ENCODE results near the gene CLIC3.
"Not testable (repeated sequence)": the region's sequence is repeated elsewhere in the genome, so short reads cannot be mapped to it uniquely, and the experiment has no call there.

The CLIC3 gene

DNA sequence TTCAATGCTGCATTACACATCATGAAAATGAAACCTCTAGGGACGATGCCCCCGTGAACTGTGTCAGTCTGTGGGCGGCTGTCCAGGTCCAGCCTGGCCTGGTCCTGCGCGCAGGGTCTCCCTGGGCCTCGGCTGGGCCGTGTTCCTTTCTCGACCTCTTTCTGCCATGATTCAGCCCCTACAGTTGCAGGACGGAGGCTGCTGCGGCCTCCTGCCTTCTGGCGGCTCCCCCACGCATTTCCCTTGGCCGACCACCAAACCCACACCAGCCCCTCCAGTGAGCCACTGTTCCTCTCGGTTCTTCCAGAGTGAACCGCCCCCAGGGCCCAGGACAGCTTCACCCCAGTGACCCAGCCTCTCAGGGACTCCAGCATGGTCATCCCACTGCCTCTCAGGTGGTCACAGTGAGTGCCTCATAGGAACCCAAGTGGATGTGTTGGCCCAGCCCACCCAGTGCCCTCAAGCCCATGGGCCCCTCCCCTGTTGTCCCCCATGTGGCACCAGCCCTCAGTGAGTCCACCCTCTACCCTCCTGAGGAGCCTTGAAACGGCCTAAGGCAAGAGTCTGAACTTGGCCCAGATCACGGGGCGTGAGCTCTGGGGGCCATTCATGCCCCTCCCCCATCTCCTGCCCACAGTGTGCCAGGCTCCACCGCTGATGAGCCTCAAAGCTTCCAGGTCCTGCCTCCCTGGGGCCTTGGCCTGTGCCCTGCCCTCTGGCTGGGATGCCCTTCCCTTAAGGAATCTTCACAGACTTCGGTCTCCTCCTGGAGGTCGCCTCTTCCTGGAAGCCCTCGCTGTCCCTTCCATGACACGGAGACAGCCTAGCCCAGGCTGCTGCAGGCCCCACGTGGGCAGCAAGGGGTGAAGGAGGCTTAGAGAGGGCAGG is 10.0 kb upstream of the CLIC3 start:
- intact Hi-C loops (cut with DNase I), result no loop called here
- no peak for DNase-seq

DNA sequence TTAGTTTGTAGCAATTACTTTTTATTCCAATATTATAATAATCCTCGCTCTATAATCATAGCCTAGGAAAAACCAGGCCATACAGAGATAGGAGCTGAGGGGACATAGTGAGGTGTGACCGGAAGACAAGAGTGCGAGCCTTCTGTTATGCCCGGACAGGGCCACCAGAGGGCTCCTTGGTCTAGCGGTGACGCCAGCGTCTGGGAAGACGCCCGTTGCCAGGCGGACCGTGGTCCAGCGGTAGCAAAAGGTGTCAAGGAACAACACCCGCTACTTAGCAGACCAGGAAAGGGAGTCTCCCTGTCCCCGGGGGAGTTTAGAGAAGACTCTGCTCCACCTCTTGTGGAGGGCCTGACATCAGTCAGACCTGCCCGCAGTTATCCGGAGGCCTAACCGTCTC is 7.9 kb upstream of the CLIC3 start:
- intact Hi-C loops (cut with DNase I), result not testable (repeated sequence)
- DNase-seq, result peak in 1 of 10 donors; percentile 93

DNA sequence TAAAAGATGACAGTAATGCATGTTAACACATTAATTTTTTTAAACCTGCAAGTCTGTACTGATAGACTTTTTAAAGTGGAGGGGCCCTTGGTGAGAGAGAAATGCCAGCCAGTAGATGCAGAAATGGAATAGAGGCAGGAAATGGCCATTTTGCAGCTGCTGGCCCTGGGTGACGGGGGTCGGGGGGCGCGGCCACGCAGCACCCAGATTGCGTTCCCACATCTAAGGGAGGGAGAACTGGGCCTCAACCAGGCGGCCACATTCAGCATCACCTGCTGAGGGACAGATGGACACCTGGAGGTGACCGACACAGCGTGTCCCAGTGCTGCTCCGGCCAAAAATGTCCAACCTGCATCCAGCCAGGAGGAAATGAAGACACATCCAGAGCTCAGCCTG is 6.3 kb upstream of the CLIC3 start:
- DNase-seq, result no peak
- intact Hi-C loops (cut with DNase I), result no loop called here

DNA sequence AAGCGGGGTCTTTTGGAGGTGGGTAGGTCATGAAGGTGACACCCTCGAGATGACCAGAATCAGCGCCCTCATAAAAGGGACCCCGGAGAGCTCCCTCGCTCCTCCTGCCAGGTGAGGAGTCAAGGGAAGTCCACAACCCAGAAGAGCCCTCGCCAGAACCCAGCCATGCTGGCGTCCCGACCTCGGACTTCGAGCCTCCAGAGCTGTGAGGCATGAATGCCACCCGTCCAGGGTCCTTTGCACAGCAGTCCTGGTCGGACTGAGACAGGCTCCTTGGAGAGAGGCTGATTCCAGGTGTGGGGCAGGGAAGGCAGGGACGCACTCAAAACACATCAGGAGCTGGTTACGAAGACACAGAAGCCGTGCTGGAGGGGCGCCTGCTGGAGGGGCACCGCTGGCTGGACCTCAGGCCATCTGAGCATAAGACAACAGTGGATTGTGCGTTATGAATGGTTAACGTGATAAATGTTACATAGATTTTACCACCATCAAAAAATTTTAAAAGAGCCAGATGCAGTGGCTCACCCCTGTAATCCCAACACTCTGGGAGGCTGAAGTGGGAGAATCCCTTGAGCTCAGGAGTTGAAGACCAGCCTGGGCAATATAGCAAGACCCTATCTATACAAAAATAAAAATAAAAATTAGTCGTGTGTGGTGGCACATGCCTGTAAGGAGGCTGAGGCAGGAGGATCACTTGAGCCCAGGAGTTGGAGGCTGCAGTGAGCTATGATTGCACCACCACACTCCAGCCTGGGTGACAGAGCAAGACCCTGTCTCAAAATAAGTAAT is 5.7 kb upstream of the CLIC3 start:
- DNase-seq, result no peak
- intact Hi-C loops (cut with DNase I), result no loop called here

DNA sequence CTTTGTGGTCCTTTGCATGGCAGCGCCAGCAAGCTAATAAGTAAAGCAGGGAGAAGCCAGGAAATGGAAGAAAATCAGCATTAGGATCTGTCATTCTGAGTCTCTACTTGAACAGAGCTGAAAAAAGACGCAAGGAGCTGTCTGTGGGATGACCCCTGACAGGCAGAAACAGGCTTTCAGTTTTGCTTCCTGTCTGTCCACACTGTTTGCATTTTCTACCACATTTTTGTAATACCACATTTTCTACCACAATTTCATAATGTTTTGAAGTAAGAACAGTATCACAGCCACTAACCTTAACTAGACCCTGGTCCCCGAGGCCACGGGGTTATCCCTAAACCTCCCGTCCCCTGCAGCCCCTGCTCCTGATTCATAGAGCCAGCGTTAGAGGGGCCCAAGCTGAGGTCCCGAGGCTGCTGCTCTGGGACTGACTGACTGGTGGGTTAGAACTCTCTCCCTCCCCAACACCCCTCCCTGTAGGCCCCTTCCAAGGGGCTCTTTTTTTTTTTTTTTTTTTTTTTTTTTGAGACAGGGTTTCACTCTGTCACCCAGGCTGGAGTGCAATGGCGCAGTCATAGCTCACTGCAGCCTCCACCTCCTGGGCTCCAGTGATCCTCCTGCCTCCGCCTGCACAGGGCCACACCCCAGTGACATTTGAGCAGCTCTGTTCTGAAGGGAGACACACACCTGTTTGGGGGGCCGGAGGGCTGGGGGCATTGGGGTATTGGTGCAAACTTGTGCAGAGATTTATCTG is 4.0 kb upstream of the CLIC3 start:
- intact Hi-C loops (cut with DNase I), result no loop called here
- DNase-seq, result no peak

DNA sequence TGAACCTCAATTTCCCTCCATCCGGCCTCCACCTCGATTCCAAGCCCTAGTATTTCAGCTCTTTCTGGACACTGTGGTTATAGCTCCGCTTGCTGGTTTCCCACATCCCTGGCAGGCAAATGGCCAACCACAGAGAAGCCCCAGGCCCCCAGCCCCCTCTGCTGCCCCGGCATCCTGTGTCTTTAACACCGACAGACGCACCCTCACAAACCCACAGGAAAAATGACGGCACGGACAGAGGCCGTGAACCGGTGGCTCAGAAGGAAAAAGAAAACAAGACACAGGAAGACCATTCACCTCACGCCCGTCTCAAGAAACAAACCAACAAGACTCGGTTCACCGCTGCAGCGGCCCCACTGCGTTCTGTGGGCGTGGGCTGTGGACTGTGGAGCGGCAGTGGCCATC is 1.5 kb upstream of the CLIC3 start:
- intact Hi-C loops (cut with DNase I), result no loop called here

DNA sequence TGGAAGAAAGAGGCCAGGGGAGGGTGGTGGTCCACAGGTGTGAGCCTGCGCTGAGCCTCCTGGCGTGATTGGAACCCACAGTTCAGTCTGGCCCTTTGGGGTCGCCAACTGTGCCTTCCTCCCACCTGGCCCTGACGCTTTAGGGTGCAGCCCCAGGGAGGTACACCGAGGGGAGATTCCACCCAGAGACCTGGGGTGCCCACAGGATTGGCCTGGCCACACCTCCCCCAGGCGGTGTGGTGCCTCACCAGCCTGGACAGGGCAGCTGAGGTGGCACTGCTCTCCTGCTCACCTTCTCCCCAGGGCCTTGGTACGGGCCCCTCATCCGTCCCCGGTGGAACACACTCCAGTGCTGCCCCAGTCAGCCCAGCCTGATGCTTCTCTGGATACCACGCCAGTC is 1.0 kb upstream of the CLIC3 start:
- intact Hi-C loops (cut with DNase I), result no loop called here
- DNase-seq, result no peak

More for the DNA sequence above, 1.5 kb upstream of the CLIC3 start:
- DNase-seq, result no peak

DNA sequence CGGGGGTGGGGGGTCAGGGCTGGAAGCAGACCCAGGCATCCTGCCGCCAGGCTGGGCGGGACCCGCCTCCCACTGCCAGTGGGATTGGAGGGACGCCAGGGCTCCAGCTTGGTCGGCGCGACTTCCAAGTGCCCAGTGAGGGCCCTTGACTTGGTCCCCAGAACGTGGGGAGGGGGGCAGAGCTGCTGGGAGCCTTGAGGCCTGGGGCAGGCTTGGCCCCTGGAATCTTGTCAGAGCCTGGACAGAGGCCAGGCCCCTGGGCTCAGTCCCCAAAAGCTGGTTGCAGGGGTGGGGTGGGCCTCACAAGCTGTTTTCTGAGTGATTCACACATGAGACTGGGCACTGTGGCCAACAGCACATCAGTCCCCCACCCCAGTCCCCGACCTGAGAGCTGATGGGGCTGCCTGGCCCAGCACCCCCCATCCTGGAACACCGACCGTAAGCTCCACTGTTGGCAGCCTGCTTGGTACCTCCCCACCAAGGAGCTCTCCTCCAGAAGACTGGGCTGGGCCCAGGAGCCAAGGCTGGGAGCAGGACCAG is 526 bp downstream of the CLIC3 start:
- DNase-seq, result peak in 1 of 10 donors; percentile 52
- intact Hi-C loops (cut with DNase I), result no loop called here

DNA sequence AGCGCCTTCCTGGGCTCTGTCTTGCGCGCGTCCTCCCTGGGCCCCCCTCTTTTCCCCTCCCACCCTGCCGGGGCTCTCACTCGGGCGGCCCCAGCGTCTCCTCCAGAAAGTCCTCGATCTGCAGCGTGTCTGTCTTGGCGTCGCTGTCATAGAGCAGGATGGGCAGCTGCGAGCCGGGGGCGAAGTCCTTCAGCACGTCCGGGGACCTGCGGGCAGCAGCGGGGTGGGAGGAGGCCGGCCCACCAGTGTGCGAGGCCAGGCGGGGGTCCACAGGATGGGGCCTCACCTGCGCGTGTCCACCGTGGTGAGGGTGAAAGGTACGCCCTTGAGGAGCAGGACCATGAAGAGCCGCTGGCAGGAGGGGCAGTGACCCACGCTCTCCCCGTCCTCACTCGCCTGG is 1.0 kb downstream of the CLIC3 start:
- intact Hi-C loops (cut with DNase I), result no loop called here

DNA sequence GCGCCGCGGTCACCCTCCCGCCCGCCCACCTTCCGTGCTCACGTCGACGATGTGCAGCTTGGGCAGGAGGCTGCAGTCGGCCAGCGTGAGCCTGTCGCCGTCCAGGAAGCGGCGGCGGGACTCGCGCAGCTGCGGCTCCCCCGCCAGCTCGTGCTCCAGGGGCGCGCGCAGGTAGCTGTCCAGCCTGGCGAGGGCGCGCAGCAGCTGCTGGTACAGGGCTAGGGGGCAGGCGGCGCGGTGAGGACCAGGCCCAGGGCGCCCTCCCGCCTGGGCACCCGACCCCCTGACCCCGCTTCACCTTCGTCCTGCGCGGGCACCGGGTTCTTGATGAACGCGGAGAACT is 1.5 kb downstream of the CLIC3 start:
- intact Hi-C loops (cut with DNase I), result no loop called here
- no peak for DNase-seq

More for the DNA sequence above, 1.0 kb downstream of the CLIC3 start:
- no peak for DNase-seq

DNA sequence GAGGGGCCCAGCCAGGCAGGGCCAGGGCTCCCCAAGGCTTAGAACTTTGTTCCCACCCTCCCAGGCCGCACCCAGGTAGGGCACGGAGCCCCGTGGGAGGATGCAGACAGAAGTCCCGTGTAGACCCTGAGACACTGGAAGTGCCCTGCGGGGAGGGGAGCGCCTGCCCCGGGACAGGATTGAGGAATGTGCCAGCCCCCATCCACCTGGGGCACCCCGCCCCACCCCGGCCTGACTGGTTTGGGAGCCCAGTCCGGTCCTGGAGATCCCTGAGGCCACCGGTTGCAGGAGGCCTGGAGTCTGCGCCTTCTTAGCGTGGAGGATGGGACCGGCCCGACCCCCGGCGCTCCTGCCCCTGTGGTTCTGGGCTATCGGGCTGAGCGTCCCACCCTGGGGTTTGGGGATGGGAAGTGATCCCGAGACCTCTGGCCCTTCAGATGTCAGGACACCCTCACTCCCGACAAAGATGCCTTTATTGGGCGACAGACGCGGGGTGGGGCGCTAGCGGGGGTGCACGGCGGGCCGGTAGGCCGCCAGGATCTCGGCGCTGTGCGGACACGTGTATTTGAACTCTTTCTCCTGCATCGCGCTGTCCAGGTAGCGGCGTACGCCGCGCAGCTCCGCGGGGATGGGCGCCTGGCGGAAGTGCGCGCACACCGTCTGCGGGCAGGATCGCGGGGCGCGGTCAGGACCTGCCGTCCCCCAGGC is 2.0 kb downstream of the CLIC3 start:
- DNase-seq, result no peak
- intact Hi-C loops (cut with DNase I), result no loop called here

DNA sequence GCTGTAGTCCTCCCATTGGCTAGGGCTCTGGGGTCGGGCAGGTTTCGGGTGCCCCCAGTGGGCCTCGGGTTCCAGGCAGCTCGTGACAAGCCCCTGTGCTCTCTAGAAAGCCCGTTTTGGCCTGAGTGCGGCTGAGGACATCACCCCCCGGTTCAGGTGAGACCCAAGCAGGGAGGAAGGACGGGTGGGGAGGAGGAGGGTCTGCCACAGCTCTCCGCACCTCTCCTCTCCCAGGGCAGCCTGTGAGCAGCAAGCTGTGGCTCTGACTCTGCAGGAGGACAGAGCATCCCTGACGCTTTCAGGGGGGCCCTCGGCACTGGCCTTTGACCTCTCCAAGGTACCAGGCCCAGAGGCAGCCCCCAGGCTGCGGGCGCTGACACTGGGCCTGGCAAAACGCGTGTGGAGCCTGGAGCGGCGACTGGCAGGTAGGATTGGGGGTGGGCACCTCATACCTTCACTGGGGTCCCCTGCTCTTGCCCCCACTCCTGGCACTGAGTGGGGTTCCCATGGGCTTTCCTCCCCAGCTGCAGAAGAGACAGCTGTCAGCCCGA is 3.5 kb downstream of the CLIC3 start:
- no peak for DNase-seq
- intact Hi-C loops (cut with DNase I), result no loop called here

DNA sequence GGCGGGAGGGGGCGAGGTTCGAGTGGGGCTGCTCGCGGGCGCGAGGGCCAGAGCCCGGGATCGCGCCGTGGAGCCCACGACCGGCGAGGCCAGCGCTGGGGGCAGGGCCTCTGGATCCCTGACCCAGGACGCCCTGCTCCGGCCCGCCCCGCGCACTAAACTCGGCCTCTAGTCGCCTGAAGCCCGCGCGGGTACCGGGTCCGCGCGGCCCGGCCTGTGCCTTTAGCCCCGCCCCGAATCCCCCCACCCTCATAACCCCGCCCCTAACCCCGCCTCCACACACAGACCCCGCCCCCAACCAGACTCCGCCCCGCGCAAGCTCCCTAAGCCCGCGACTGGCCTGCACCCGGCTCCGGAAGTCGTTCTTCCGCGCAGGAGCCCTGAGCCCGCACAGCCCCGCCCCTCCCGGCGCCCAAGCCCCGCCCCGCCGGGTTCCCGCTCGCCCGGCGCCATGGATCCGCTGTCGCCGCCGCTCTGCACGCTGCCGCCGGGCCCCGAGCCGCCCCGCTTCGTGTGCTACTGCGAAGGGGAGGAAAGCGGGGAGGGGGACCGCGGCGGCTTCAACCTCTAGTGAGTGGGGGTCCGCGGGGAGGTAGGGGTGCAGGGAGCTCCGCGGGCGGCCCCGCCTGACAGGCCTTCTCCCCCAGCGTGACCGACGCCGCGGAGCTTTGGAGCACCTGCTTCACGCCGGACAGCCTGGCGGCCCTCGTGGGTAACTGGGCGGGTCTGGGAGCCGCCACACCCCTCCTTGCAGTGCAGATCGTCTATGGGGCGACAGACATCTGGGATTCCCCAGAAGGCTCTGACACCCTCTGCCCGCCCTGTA is 4.2 kb downstream of the CLIC3 start, which contains the start of gene PAXX:
Gene PAXX, plus strand, starts transcription at position 430 of the 826 bp plus-strand sequence. Its CDS starts 22 bp downstream, at position 452.
- intact Hi-C loops (cut with DNase I), result no loop called here
- peak; percentile 87 to 99 (median 94) for DNase-seq

DNA sequence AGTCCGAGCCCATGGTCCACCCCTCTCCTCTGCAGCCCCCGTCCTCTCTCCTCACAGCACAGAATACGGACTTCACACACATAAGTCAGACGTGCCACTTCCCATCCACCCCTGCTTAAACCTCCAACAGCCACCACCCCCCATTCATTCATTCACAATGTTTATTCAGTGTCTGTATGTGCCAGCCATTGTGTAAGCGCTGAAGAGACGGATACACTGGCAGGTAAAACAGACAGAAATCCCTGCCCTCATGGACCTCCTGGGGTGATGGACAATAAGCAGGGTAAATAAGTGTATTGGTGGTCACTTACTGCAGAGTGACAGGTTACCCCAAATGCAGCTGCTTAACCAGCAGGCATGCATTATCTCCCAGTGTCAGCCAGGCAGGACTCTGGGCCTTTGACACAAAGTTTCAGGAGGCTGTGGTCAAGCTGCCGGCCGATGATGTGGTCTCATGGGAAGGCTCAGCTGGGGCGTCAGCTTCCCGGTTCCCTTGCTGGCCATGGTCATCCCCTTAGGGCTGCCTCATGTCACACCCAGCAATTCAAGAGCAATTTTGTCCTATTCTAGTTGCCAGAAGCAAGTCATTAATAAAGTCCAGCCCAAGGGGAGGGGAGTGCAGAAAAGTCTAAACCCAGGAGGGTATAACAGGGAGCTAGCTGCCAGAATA is 6.0 kb downstream of the CLIC3 start:
- intact Hi-C loops (cut with DNase I), result no loop called here

DNA sequence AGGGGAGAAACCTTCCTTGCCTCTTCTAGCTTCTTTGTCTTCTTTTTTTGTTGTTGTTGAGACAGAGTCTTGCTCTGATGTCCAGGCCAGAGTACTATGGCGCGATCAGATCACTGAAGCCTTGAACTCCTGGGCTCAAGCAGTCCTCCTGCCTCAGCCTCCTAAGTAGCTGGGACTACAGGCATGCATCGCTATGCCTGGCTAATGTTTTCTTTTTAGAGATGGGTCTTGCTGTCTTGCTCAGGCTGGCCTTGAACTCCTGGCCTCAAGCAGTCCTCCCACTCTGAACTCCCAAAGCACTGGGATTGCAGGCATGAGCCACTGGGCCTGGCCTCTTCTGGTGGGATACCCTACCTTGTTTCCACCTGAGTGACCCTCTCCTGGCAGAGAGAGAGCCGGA is 7.5 kb downstream of the CLIC3 start:
- intact Hi-C loops (cut with DNase I), result no loop called here
- DNase-seq, result no peak

More for the DNA sequence above, 6.0 kb downstream of the CLIC3 start:
- DNase-seq, result no peak

DNA sequence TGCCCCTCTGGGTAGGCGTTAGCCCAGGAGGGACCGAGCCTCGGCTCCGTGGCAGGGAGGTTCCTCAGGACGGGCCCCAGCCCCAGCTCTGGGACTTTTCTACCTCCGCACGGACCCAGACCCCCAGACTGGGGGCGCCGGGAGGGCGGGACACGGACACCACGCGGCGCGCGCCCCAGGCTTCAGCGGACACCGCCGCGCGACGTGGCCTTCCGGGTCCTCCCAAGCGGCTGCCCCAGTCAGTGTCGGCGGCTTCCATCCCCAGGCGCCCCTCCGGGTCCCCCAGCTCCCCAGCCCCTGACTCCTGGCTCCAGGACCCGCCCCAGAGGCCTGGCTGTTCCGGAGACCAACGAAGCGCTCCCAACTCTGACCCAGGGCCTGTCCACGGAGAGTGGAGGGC is 10.5 kb downstream of the CLIC3 start:
- peak in 1 of 10 donors; percentile 7 for DNase-seq
- intact Hi-C loops (cut with DNase I), result no loop called here

DNA sequence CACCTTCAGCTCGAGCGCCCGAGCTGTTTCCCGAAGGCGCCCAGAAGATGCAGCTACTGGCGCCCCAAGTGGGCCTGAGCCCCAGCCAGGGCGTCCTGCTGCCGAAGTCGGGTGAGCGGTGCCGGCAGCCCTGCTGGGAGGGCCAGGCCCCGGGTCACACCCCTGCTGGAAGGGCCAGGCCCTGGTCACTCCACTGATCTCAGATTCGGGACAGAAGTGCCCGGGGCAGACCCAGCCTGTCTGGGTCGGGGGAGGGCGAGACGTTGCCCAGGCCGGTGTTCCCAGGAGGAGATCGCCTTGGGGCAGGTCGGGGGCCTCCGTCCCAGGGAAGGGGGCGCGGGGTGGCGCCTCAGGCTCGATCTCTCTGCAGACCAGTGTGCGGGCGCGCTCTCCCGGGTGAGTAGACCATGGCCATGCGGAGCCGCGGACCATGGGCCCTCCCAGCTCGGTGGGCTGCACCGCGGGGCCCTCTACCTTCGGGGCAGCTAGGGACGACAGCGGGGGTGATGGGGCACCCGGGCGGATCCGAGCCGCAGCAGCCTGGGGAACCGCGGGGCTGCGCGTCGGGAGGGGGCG is 11.3 kb downstream of the CLIC3 start:
- DNase-seq, result peak in 1 of 10 donors; percentile 39
- intact Hi-C loops (cut with DNase I), result no loop called here

DNA sequence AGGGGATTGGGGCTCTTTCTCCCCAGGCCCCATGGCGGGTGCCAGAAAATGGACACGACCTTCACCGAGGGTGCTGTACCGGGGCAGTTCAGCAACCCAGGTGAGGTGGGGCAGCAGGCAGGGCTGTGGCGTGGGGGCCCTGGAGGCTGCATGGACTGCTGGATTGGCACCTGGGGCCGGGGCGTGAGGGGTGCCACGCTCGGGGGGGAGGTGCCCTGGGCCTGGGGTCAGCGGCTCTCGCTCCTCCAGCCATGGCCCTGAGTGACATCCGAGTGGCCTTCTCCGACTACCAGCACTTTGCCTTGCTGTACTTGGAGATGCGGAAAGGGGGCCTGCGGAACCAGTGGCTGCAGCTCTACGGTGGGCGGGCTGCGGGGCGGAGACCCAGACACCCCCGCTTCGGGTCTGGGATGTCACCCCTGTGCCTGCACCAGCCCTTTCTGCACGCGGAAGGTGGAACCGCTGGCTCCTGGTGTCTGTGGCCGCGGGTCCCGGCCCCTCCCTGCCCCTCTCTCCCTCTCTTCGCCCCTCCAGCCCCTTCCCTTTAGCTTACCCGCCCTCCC is 11.8 kb downstream of the CLIC3 start:
- DNase-seq, result peak in 1 of 10 donors; percentile 12
- intact Hi-C loops (cut with DNase I), result no loop called here
